Measurements from ENCODE around the gene CASP7.
A peak's percentile ranks its signal among the peaks of the same experiment; 100 is the strongest.

The CASP7 gene

GRCh38 chr10:113712755-113713639, 33.3 kb downstream of the CASP7 start:
- DNase-seq = no peak

DNA sequence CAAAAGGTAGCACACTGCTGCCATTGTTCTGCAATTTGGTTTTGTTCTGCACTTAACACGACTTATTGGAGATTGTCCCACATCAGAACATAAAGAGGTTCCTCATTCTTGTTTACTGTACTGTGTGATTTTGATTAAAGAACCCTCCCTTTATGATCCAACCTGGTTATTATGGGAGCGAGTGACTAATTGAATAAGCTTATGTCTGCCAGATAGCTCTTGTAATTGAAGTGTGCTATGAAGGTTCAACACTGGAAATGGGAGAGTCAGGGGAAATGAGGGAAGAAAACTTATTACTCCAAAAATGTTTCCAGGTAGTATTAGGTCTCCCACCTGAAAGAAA, 33.9 kb downstream of the CASP7 start:
- DNase-seq = no peak

DNA sequence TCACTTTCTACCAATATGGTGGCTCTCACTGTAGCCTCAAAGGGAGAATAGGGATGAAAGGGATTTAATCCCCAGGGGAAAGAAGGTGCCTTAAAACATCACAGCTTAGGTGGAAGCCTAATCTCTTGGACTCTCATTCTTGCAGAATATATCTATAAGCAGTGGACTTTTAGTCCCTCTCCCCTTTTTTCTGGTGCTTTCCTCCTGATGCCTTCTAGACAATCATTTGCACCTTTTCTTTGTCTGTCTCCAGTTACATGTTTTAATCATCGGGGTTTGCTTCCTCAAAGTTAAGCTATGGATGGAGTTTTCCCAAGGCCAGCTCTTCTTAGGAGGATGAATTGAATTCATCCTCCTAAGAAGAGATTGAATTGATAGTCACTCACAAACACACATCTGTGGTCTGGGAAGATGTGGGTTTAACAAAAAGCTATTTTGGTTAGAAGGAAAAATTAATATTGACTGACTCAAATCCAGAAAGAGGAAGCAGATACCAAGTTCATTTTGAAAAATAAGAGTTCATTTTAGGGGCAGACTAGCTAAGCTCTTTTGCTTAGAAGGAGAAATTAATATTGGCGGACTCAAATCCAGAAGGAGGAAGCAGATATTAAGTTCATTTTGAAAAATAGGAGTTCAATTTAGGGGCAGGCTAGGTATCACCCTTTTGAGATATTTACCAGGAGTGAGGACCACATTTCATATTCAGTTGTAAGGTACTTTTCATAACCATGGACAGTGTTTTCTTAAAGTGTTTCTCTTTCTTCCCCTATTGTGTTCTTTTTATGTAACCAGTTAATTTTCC, 36.6 kb downstream of the CASP7 start:
- DNase-seq = no peak

GRCh38 chr10:113718969-113719822, 39.5 kb downstream of the CASP7 start:
- no peak for DNase-seq

- DNase-seq = no peak
Observed at GRCh38 chr10:113720386-113720785, 40.7 kb downstream of the CASP7 start.

GRCh38 chr10:113732160-113732881, 52.6 kb downstream of the CASP7 start:
- DNase-seq = no peak

DNA sequence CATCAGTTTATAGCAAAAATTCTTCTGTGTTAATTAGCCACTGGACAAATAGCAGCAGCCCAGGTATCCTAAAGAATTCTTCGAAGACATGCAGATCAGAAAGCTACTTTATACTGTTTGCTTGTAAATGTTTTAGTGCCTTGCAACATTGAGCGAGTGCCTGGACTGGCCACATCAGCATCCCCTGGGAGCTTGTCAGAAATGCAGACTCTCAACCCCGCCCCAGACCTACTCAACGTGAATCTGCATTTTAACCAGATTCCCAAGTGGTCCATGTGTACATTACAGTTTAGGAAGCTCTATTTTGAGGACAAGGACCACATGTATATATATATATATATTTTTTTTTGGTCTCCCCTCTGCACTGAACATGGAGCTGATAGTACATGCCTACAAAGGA, 53.3 kb downstream of the CASP7 start:
- DNase-seq = no peak

DNA sequence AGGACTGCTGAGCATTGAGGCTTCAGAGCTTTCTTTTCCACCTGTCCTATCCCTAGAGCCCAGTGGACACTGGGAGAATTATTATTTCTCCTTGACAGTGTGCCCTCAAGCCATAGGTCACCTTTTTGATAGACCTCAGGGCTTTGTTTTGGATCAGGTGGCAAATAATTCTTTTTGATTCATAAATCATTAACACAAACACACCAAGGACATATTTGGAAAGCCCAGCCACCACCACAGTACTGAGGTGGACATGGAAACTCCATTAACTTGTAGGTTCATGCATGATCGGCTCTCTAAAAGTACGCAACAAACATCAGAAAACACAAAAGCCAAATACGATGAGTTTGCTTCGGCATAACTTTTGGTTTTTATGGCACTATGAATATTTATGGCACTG, 53.9 kb downstream of the CASP7 start:
- no peak for DNase-seq

DNA sequence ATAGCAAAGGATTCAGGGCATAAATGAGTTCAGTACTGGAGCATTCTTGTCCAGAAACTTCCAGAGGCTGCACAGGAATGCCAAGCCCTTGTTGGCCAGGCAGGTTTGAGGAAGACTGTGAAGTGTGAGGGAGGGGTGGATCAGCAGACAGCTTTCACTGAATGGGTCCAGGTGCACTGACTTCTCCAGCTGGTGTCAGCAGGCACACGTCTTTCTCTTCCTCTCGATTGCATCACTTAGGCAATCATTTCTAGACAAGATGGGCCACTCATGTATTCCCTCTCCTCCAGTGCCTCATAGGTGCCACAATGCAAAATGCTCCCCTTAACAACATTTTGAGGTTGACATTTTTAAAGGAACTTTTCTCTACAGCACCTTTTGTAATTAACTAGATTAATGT, 56.2 kb downstream of the CASP7 start:
- peak; percentile 6 for DNase-seq

DNA sequence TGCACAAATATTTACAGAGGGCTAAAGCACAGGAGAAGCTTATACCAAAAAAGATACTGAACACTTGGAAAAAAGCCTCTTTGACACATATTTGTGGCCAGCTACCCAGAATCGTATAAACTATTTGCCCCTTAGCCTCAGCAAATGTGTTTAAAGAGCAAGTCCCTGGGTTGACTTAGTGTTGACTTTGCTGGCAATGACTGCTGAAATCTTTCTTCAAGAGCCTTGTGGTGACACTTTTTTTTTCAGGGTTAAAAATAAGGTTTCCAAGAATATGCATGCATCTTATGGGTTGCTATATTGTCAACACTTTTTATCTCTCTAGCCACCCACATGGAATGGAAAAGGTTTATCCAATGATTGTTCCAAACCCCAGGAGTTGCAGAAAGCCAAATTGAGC, 56.9 kb downstream of the CASP7 start:
- no peak for DNase-seq

DNA sequence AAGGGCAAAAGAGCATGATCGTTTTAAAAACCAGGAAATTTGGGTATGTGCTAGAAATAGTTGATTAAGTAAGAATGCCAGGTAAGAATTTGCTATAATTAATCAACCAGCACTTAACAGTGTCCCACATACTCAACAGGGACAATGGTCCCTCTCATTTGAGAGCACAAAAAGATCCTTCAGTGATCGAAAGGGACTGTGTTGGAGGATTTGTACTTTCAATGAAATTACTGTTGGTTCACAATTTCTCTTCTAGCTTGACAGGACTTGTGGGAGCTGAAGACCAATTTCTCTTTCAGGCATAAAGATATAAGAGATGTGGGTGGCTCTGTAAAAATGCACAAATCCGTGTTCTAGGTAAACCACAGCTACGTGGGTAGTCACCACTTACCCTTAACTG, 59.3 kb downstream of the CASP7 start:
- no peak for DNase-seq

DNA sequence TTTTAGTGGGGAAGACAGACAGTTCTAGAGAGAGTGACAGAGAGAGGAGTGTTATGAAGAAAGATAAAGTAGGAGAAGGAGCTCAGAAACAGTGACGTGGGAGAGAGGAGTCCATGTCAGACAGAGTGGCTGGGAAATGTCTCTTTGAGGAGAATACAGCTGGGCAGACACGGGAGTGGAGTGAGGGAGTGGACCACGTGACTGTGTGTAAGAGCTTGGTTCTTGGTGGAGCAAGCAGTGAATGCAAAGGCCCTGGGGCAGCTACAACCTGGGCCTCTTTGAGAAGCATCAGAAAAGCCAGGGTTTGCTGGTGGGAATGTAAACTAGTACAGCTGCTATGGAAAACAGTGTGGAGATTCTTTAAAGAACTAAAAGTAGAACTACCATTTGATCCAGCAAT, 59.9 kb downstream of the CASP7 start:
- DNase-seq = no peak

DNA sequence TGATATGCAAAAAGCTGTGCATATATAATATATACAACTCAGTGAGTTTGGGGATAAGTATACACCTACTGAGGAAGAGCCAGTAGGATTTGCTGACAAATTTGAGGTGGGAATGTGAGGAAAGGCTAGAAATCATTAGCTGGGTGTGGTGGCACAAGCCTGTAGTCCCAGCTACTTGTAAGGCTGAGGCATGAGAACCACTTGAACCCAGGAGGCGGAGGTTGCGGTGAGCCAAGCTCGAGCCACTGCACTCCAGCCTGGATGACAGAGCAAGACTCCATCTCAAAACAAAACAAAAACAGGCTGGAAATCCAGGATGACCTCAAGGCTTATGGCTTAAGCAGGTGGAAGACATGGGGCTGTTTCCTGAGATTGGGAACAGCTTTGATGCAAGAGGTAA, 61.1 kb downstream of the CASP7 start:
- no peak for DNase-seq

GRCh38 chr10:113742466-113742865, 62.8 kb downstream of the CASP7 start:
- no peak for DNase-seq

DNA sequence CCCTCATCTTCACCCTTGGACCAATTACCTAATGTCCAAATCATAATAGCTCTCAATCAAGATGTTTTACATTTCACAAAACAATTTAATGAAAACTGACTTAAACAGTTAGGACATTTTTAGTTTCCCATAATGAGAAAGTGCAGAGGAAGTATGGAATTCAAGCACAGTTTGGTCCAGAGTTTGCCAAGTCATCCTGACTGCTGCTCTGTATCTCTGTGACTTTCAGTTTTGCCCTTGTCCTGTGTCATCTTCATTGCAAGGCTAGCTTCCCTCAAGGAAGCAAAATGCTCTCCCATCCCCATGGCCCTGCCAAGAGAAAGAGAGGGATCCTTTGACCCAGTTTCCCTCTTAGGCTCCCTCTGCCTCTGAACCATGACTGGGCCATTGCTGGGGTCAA, 63.9 kb downstream of the CASP7 start:
- DNase-seq = no peak

- DNase-seq = no peak
Observed at GRCh38 chr10:113745374-113745773, 65.7 kb downstream of the CASP7 start.

GRCh38 chr10:113746217-113746957, 66.7 kb downstream of the CASP7 start:
- no peak for DNase-seq

GRCh38 chr10:113751181-113751732, 71.5 kb downstream of the CASP7 start, which contains the start of gene PLEKHS1:
Gene PLEKHS1, plus strand, starts transcription at chr10:113751682. Its CDS starts 3,596 bp downstream, at chr10:113755278.
- no peak for DNase-seq

- DNase-seq = no peak
Observed at GRCh38 chr10:113752553-113752952, 72.8 kb downstream of the CASP7 start.

GRCh38 chr10:113753020-113753692, 73.4 kb downstream of the CASP7 start:
- no peak for DNase-seq

- DNase-seq = no peak
Observed at GRCh38 chr10:113754125-113754524, 74.4 kb downstream of the CASP7 start.
